ENCODE data around the gene BBS2.

DNA sequence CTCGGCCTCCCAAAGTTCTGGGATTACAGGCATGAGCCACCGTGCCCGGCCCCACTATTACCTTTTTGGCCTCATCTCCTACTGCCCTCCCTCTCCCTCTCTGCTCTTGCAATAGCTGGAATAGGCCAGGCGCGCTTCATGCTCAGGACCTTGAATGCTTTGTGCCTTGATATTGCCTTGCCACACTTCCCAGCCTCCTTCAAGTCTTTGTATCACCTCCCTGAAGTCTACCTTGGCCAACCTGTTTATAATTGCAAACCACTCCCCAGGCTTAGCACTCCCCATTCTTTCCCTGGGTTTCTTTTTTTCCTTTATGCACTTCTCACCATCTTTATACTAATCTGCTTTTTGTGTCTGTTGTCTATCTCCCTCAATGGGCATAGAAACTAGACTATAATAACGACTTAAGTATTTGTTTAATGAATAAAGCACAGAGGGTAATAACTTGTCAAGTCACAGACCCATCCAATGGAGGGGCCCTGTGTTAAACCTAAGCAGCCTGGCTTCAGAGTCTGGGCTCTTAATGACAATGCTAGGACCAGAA, 61.8 kb downstream of the BBS2 start:
- no peak for TF ChIP-seq TAF1 (IDR thresholded peaks at IDR 0.05; ENCODE audit: borderline replicate concordance, low read depth, low read length)
- TF ChIP-seq POLR2A (IDR thresholded peaks at IDR 0.05; ENCODE audit: low read depth, low read length), result no peak
